DOHH2 (cell line): ENCODE results near the gene PAPOLA.

ENCODE experiments used
- EZH2phosphoT487 ChIP-seq: fragments of 200-600 bp; sonication (generic); IDR thresholded peaks from 2 replicates; pipeline ENCODE4 v1.6.1; 2017; ENCODE audit warnings: borderline replicate concordance, mild to moderate bottlenecking, antibody characterized with exemption, low read length, moderate library complexity, mixed read lengths
- TF ChIP-seq, protein P1 (sequence below): fragments of 200-600 bp; sonication (generic); IDR thresholded peaks from one replicate; pipeline ENCODE4 v1.5.1; 2014; ENCODE audit warnings: antibody characterized with exemption, mild to moderate bottlenecking, low read depth, low read length; ENCODE audit not compliant: poor library complexity, severe bottlenecking

DNA sequence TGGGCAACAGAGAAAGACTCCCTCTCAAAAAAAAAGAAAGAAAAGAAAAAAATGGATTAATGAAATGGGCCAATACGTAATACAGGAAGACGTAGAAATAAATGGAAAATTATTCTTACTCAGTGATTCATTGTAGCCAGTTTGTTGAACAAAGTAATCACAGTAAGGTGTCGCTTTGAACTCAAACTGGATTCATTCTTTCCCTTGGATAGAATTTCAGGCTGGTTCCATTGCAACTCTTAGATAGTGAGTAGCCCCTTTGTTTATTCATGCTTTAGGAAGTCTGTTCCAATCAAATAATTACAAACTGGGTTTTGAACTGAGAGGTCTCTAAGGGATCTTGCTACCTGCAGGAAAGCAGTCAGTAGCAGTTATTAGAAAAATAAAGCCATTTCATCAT lies 42.3 kb upstream of the PAPOLA start:
- TF ChIP-seq, protein P1, sequence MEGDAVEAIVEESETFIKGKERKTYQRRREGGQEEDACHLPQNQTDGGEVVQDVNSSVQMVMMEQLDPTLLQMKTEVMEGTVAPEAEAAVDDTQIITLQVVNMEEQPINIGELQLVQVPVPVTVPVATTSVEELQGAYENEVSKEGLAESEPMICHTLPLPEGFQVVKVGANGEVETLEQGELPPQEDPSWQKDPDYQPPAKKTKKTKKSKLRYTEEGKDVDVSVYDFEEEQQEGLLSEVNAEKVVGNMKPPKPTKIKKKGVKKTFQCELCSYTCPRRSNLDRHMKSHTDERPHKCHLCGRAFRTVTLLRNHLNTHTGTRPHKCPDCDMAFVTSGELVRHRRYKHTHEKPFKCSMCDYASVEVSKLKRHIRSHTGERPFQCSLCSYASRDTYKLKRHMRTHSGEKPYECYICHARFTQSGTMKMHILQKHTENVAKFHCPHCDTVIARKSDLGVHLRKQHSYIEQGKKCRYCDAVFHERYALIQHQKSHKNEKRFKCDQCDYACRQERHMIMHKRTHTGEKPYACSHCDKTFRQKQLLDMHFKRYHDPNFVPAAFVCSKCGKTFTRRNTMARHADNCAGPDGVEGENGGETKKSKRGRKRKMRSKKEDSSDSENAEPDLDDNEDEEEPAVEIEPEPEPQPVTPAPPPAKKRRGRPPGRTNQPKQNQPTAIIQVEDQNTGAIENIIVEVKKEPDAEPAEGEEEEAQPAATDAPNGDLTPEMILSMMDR, result no peak
- no peak for TF ChIP-seq EZH2phosphoT487
